Measurements from ENCODE around the gene SPIN4. TPM values are rescaled to one million over a fixed set of nuclear protein-coding genes. Genes with fewer than 3 reads are reported as not detected.

SPIN4 gene
- total and polyA plus RNA-seq, 2 of the 8 experiments (the other 6 are each of a cell fraction or from before 2014, with no cell fraction given), result 8.0 to 11.8 TPM

- H3K18ac ChIP-seq (ENCODE audit: extremely low read depth, low read length), result no peak overlapping the region
- no peaks in the 10 kb centered on the region for H3K79me1 ChIP-seq (ENCODE audit: low read depth, low read length)
- no peak overlapping the region for H3K4me3 ChIP-seq (ENCODE audit: extremely low read depth in 1 of 4, insufficient read depth in 2 of 4, low read depth in 3 of 4, low read length in 4 of 4)
- no peaks in the 10 kb centered on the region; a peak in 2 of 7 replicates for H3K4me1 ChIP-seq (replicated peaks in 1 of 4; ENCODE audit: control insufficient read depth in 3 of 4, insufficient read depth in 4 of 4, low read length in 3 of 4)
- no peaks in the 10 kb centered on the region; a peak in 1 of 8 replicates for H3K36me3 ChIP-seq (ENCODE audit: control insufficient read depth in 2 of 4, insufficient read depth in 4 of 4, low read length in 3 of 4)
- no peak overlapping the region for H3K4ac ChIP-seq (replicated peaks; ENCODE audit: insufficient read length, low read depth, low read length)
- H4K20me1 ChIP-seq (replicated peaks in 1 of 2; ENCODE audit: control insufficient read depth in 1 of 2, insufficient read depth in 2 of 2, low read length in 2 of 2), result no peaks in the 10 kb centered on the region
- H2BK5ac ChIP-seq (ENCODE audit: low read depth, low read length), result no peak overlapping the region
- peaks cover 0 to 2% of the 10 kb centered on the region in 2 experiments; a peak in 1 of 4 replicates for H3K9me3 ChIP-seq (ENCODE audit: insufficient read depth in 2 of 2, low read depth in 1 of 2, low read length in 1 of 2)
- H2BK20ac ChIP-seq (ENCODE audit: low read length), result no peak overlapping the region
- no peak for FAIRE-seq
- H3K9ac ChIP-seq (replicated peaks in 1 of 4; ENCODE audit: extremely low read depth in 1 of 4, low read depth in 3 of 4, low read length in 3 of 4), result no peak overlapping the region
- no peak overlapping the region for H2BK12ac ChIP-seq (ENCODE audit: low read depth, low read length)
- no peak overlapping the region for H2BK120ac ChIP-seq (replicated peaks; ENCODE audit: low read depth, low read length)
- no peak overlapping the region for H2AK5ac ChIP-seq (ENCODE audit: low read depth, low read length)
- no peak overlapping the region for H3K23ac ChIP-seq (ENCODE audit: insufficient read length)
- no peaks in the 10 kb centered on the region for H3K79me2 ChIP-seq (ENCODE audit: control insufficient read depth in 1 of 2, insufficient read depth in 2 of 2, low read length in 2 of 2)
- H4K91ac ChIP-seq (replicated peaks; ENCODE audit: insufficient read length, low read length), result no peak overlapping the region
- no peak overlapping the region for H4K5ac ChIP-seq (ENCODE audit: insufficient read length, low read depth, low read length)
- POLR2A ChIA-PET (ENCODE audit: partially characterized antibody), result no interaction called here
- no peak overlapping the region for H3K27ac ChIP-seq (ENCODE audit: low read depth, low read length)
- H4K8ac ChIP-seq (ENCODE audit: extremely low read depth, insufficient read depth, low read length), result no peak overlapping the region
- no peak overlapping the region for H2AFZ ChIP-seq (ENCODE audit: low read length)
- H3K14ac ChIP-seq (ENCODE audit: insufficient read length), result no peak overlapping the region
- 90% methylated on average over 3 of the region's 3 CpGs; no CpG with 5 or more reads in 1 of the 2 experiments for WGBS, 2 experiments (ENCODE audit: extremely low coverage in 1 of 2, insufficient coverage in 1 of 2, insufficient read length in 1 of 2, insufficient replicate concordance in 2 of 2, low coverage in 1 of 2, low lambda C conversion rate in 2 of 2, missing lambda C conversion rate in 1 of 2)
- no peaks in the 10 kb centered on the region for H3K27me3 ChIP-seq (replicated peaks in 1 of 4; ENCODE audit: control insufficient read depth in 3 of 4, extremely low read depth in 1 of 4, insufficient read depth in 3 of 4, low read length in 3 of 4)
- CTCF ChIA-PET (ENCODE audit: partially characterized antibody), result no interaction called here
- no peak for DNase-seq (ENCODE audit: low read depth in 1 of 2, low spot score in 2 of 2)
- no peak overlapping the region for H3K4me2 ChIP-seq (ENCODE audit: insufficient read depth in 1 of 2, low read depth in 2 of 2, low read length in 2 of 2)
- H3K23me2 ChIP-seq (ENCODE audit: low read depth, low read length), result no peaks in the 10 kb centered on the region
- no peak overlapping the region for H2BK15ac ChIP-seq (ENCODE audit: low read length)
- H3K56ac ChIP-seq (replicated peaks; ENCODE audit: insufficient read length, low read depth, low read length), result no peak overlapping the region
- no peak for TF ChIP-seq EGR1 (IDR thresholded peaks at IDR 0.05; ENCODE audit: borderline replicate concordance, low read depth, low read length)
- TF ChIP-seq SP4 (IDR thresholded peaks at IDR 0.05; ENCODE audit: low read length), result no peak
- no peak for TF ChIP-seq TAF7 (optimal IDR thresholded peaks at IDR 0.05; ENCODE audit: borderline replicate concordance, low read depth, low read length)
- TF ChIP-seq SIX5 (IDR thresholded peaks at IDR 0.05; ENCODE audit: low read depth, low read length), result no peak
- TF ChIP-seq TBP (IDR thresholded peaks at IDR 0.05; ENCODE audit: low read depth, low read length), result no peak
- TF ChIP-seq BRCA1 (IDR thresholded peaks at IDR 0.05; ENCODE audit: low read depth, low read length), result no peak
- no peak for TF ChIP-seq ASH2L (IDR thresholded peaks at IDR 0.05; ENCODE audit: low read length)
- TF ChIP-seq SUZ12 (IDR thresholded peaks at IDR 0.05; ENCODE audit: low read length), result no peak
- no peak for TF ChIP-seq USF2 (IDR thresholded peaks at IDR 0.05; ENCODE audit: low read length)
- no peak for TF ChIP-seq SAP30 (IDR thresholded peaks at IDR 0.05; ENCODE audit: insufficient read depth, insufficient replicate concordance, low read length)
- TF ChIP-seq ATF3 (IDR thresholded peaks at IDR 0.05; ENCODE audit: insufficient read depth, low read depth, low read length), result no peak
- TF ChIP-seq MAX (IDR thresholded peaks at IDR 0.05), result no peak
- no peak for TF ChIP-seq EP300 (IDR thresholded peaks at IDR 0.05; ENCODE audit: borderline replicate concordance in 1 of 2, low read depth in 2 of 2, low read length in 2 of 2)
Measured at GRCh38 chrX:63387411-63387810, 36.3 kb upstream of the SPIN4 start.

Measured in H1 (cell line).